Caco-2 (cell line): ENCODE measurements around the gene SLC27A6. TPM values are rescaled to one million over a fixed set of nuclear protein-coding genes. Genes with fewer than 3 reads are reported as not detected.
"Not testable (repeated sequence)": the region's sequence is repeated elsewhere in the genome, so short reads cannot be mapped to it uniquely, and the experiment has no call there.

Experiments
- BruUV-seq: library from RNA; stranded (reverse); fragments of 400-500 nt; replicated peaks from 2 replicates; lab custom pipeline; 2021; lab: Mats Ljungman, UMichigan
- CTCF ChIA-PET: fragments of 300-600 bp; sonication (Branson Sonifier 250); formaldehyde crosslinking; loops from one replicate; lab custom pipeline; 2022; ENCODE audit warnings: antibody characterized with exemption; lab: Charles Lee
- POLR2A ChIA-PET: fragments of 300-600 bp; sonication (Branson Sonifier 250); formaldehyde crosslinking; loops from one replicate; lab custom pipeline; 2022; ENCODE audit warnings: antibody characterized with exemption; lab: Charles Lee
- DNase-seq, 2 experiments: peaks; one replicate each; pipeline versions ENCODE4 v3.0.0 to v3.0.0-alpha.2; 2020 to 2022
- H3K27me3 ChIP-seq: replicated peaks from 2 replicates; pipeline ENCODE4 v1.6.0; 2011; ENCODE audit warnings: low read length; ENCODE audit not compliant: control insufficient read depth, insufficient read depth
- H3K36me3 ChIP-seq: 2 replicates; pipeline ENCODE4 v1.5.1; 2011; ENCODE audit warnings: low read length; ENCODE audit not compliant: control insufficient read depth, insufficient read depth
- H3K4me1 ChIP-seq: fragments of 250-450 bp; sonication (Bioruptor Pico); 2 replicates; pipeline ENCODE4 v1.5.1; 2020; ENCODE audit warnings: mild to moderate bottlenecking
- H3K4me3 ChIP-seq: 2 replicates; pipeline ENCODE4 v1.5.1; 2011; ENCODE audit warnings: low read depth, mild to moderate bottlenecking, control low read depth, low read length
- H3K9me3 ChIP-seq: fragments of 250-450 bp; sonication (Bioruptor Pico); 2 replicates; pipeline ENCODE4 v1.5.1; 2020; ENCODE audit warnings: mild to moderate bottlenecking, moderate library complexity
- H3K27ac Mint-ChIP-seq: one replicate; pipeline ENCODE4 v1.8.0; 2022; ENCODE audit warnings: mixed read lengths; ENCODE audit not compliant: unreplicated experiment
- H3K27me3 Mint-ChIP-seq: one replicate; pipeline ENCODE4 v1.8.0; 2022; ENCODE audit warnings: mixed read lengths; ENCODE audit not compliant: insufficient read depth, unreplicated experiment
- H3K36me3 Mint-ChIP-seq: one replicate; pipeline ENCODE4 v1.8.0; 2022; ENCODE audit warnings: mild to moderate bottlenecking, mixed read lengths; ENCODE audit not compliant: insufficient read depth, unreplicated experiment
- H3K4me1 Mint-ChIP-seq: one replicate; pipeline ENCODE4 v1.8.0; 2022; ENCODE audit warnings: low read depth, mixed read lengths; ENCODE audit not compliant: unreplicated experiment
- H3K4me3 Mint-ChIP-seq: one replicate; pipeline ENCODE4 v1.8.0; 2022; ENCODE audit warnings: mild to moderate bottlenecking, moderate library complexity, mixed read lengths; ENCODE audit not compliant: unreplicated experiment
- H3K9me3 Mint-ChIP-seq: one replicate; pipeline ENCODE4 v1.8.0; 2022; ENCODE audit warnings: mixed read lengths; ENCODE audit not compliant: unreplicated experiment
- CTCF ChIP-seq, 2 experiments: fragments of 200-600 bp in 1 of 2; IDR thresholded peaks; 1 replicate in 1 of 2; 2 replicates in 1 of 2; pipeline versions ENCODE4 v1.5.1 to v1.8.0; 2011 to 2022; ENCODE audit warnings: antibody characterized with exemption in 1 of 2, control low read depth in 1 of 2, inconsistent platforms in 1 of 2, low read depth in 1 of 2, low read length in 1 of 2, mild to moderate bottlenecking in 1 of 2, moderate library complexity in 1 of 2; ENCODE audit not compliant: insufficient read depth in 1 of 2, severe bottlenecking in 1 of 2, unreplicated experiment in 1 of 2
- intact Hi-C: fragments of 100-400 bp; cut with micrococcal nuclease; formaldehyde crosslinking; loops from one replicate; pipeline ENCODE4 v1.10.0; 2022; ENCODE audit not compliant: unreplicated experiment
- total RNA-seq: library from RNA; stranded (reverse); gene quantifications from 2 replicates; pipeline ENCODE4 v1.2.3, GENCODE V29; 2022

Gene SLC27A6
- total RNA-seq, 1 experiment from 2014 or later = not detected

GRCh38 chr5:128927644-128928043 lies 37.6 kb upstream of the SLC27A6 start:
- no peaks in the 10 kb centered on the region for H3K4me1 Mint-ChIP-seq
- H3K4me3 Mint-ChIP-seq = no peak overlapping the region
- TF ChIP-seq CTCF (IDR thresholded peaks at IDR 0.05; ENCODE audit: insufficient read depth in 1 of 2, low read depth in 1 of 2, low read length in 1 of 2, severe bottlenecking in 1 of 2, unreplicated experiment in 1 of 2) = no peak
- H3K27ac Mint-ChIP-seq = no peak overlapping the region
- no peak for DNase-seq
- Histone ChIP-seq H3K36me3 (no peaks in the 10 kb centered on the region), H3K4me3 (no peak overlapping the region), H3K4me1 (no peaks in the 10 kb centered on the region), H3K27me3 (no peaks in the 10 kb centered on the region), H3K9me3 (no peaks in the 10 kb centered on the region)
- ChIA-PET CTCF (no interaction called here), POLR2A (no interaction called here)
- H3K27me3 Mint-ChIP-seq = no peaks in the 10 kb centered on the region
- intact Hi-C loops = no loop called here
- no TSS peak for BruUV-seq
- H3K36me3 Mint-ChIP-seq = no peaks in the 10 kb centered on the region
- H3K9me3 Mint-ChIP-seq = no peaks in the 10 kb centered on the region

GRCh38 chr5:128932232-128932631 lies 33.1 kb upstream of the SLC27A6 start:
- intact Hi-C loops, H3K4me1 ChIP-seq, H3K36me3 Mint-ChIP-seq, H3K4me3 Mint-ChIP-seq, H3K4me3 ChIP-seq, H3K4me1 Mint-ChIP-seq, H3K27me3 Mint-ChIP-seq, BruUV-seq, H3K27me3 ChIP-seq, POLR2A ChIA-PET, CTCF ChIA-PET, DNase-seq, H3K9me3 Mint-ChIP-seq, H3K9me3 ChIP-seq, H3K36me3 ChIP-seq, H3K27ac Mint-ChIP-seq: not testable (repeated sequence)

GRCh38 chr5:128943100-128943499 lies 22.2 kb upstream of the SLC27A6 start:
- POLR2A ChIA-PET, CTCF ChIA-PET: not testable (repeated sequence)

GRCh38 chr5:128949847-128950546 lies 15.3 kb upstream of the SLC27A6 start:
- Histone ChIP-seq H3K27me3 (no peaks in the 10 kb centered on the region), H3K36me3 (no peaks in the 10 kb centered on the region), H3K4me1 (peaks cover 7% of the 10 kb centered on the region; the same call in 1 of the 2 replicates), H3K9me3 (no peaks in the 10 kb centered on the region; the same call in 1 of the 2 replicates), H3K4me3 (no peak overlapping the region)
- ChIA-PET POLR2A (no interaction called here), CTCF (no interaction called here)
- H3K36me3 Mint-ChIP-seq = no peaks in the 10 kb centered on the region
- peak; percentile 38 to 53 for DNase-seq
- H3K27me3 Mint-ChIP-seq = peaks cover 4% of the 10 kb centered on the region
- H3K27ac Mint-ChIP-seq = no peak overlapping the region
- TF ChIP-seq CTCF (IDR thresholded peaks at IDR 0.05; ENCODE audit: insufficient read depth in 1 of 2, low read depth in 1 of 2, low read length in 1 of 2, severe bottlenecking in 1 of 2, unreplicated experiment in 1 of 2) = no peak
- BruUV-seq = no TSS peak
- peaks cover 10% of the 10 kb centered on the region for H3K9me3 Mint-ChIP-seq
- H3K4me1 Mint-ChIP-seq = no peaks in the 10 kb centered on the region
- intact Hi-C loops = no loop called here
- H3K4me3 Mint-ChIP-seq = no peak overlapping the region

More at GRCh38 chr5:128943100-128943499, 22.2 kb upstream of the SLC27A6 start:
- H3K9me3 ChIP-seq, DNase-seq, H3K4me1 Mint-ChIP-seq, H3K27me3 ChIP-seq, BruUV-seq, H3K4me3 Mint-ChIP-seq, H3K36me3 Mint-ChIP-seq, H3K27ac Mint-ChIP-seq, H3K36me3 ChIP-seq, H3K4me3 ChIP-seq, H3K27me3 Mint-ChIP-seq, H3K4me1 ChIP-seq, intact Hi-C loops: not testable (repeated sequence)
- peaks cover 10% of the 10 kb centered on the region for H3K9me3 Mint-ChIP-seq

- H3K27ac Mint-ChIP-seq, H3K36me3 ChIP-seq, H3K4me3 ChIP-seq, POLR2A ChIA-PET, H3K9me3 ChIP-seq, BruUV-seq, H3K27me3 ChIP-seq, DNase-seq, CTCF ChIA-PET, H3K4me1 ChIP-seq, H3K4me1 Mint-ChIP-seq, H3K9me3 Mint-ChIP-seq, H3K36me3 Mint-ChIP-seq, H3K4me3 Mint-ChIP-seq, intact Hi-C loops, H3K27me3 Mint-ChIP-seq: not testable (repeated sequence)
These were observed 14.0 kb upstream of the SLC27A6 start for GRCh38 chr5:128951301-128951700.
